ENCODE measurements around the gene APOA5.

Gene APOA5

GRCh38 chr11:116800610-116801009 lies 8.9 kb upstream of the APOA5 start:
- TF ChIP-seq ZFX (IDR thresholded peaks at IDR 0.05) (no peak), CTCF (conservative IDR thresholded peaks at IDR 0.05) (no peak)
- no peak overlapping the region for H3K27ac ChIP-seq

GRCh38 chr11:116798368-116798767 lies 6.7 kb upstream of the APOA5 start:
- no peak overlapping the region for H3K27ac ChIP-seq
- TF ChIP-seq CTCF (conservative IDR thresholded peaks at IDR 0.05) (no peak), ZFX (IDR thresholded peaks at IDR 0.05) (no peak)

- TF ChIP-seq ZFX (IDR thresholded peaks at IDR 0.05), result no peak
- no peak for TF ChIP-seq CTCF (conservative IDR thresholded peaks at IDR 0.05)
- no peak overlapping the region for H3K27ac ChIP-seq
Observed at GRCh38 chr11:116797816-116798215, 6.1 kb upstream of the APOA5 start.

- TF ChIP-seq ZFX (IDR thresholded peaks at IDR 0.05), result no peak
- TF ChIP-seq CTCF (conservative IDR thresholded peaks at IDR 0.05), result no peak
- no peak overlapping the region for H3K27ac ChIP-seq
Observed at GRCh38 chr11:116796548-116796947, 4.9 kb upstream of the APOA5 start.

GRCh38 chr11:116794851-116795250 lies 3.2 kb upstream of the APOA5 start:
- TF ChIP-seq ZFX (IDR thresholded peaks at IDR 0.05) (no peak), CTCF (conservative IDR thresholded peaks at IDR 0.05) (no peak)

GRCh38 chr11:116793772-116794097 lies 2.1 kb upstream of the APOA5 start:
- H3K27ac ChIP-seq, result no peak overlapping the region
- no peak for TF ChIP-seq ZFX (IDR thresholded peaks at IDR 0.05)
- no peak for TF ChIP-seq CTCF (conservative IDR thresholded peaks at IDR 0.05)

More at GRCh38 chr11:116794851-116795250, 3.2 kb upstream of the APOA5 start:
- no peak overlapping the region for H3K27ac ChIP-seq

- TF ChIP-seq CTCF (conservative IDR thresholded peaks at IDR 0.05) (no peak), ZFX (IDR thresholded peaks at IDR 0.05) (no peak)
- no peak overlapping the region; the same call in 1 of the 2 replicates for H3K27ac ChIP-seq
Observed at GRCh38 chr11:116792869-116793771, 1.4 kb upstream of the APOA5 start.

All from C4-2B (cell line).